HepG2 (cell line): ENCODE data around the gene NCKIPSD. TPM values are rescaled to one million over a fixed set of nuclear protein-coding genes. Genes with fewer than 3 reads are reported as not detected.
A peak's percentile ranks its signal among the peaks of the same experiment; 100 is the strongest.

Experiments
- CSRNP2 ChIP-seq: sonication (generic); formaldehyde crosslinking; conservative IDR thresholded peaks from 2 replicates; pipeline ENCODE4 v1.8.0; 2022; ENCODE audit warnings: low read depth, missing genetic modification reagents
- MTA3 ChIP-seq: sonication (generic); formaldehyde crosslinking; IDR thresholded peaks from 2 replicates; pipeline ENCODE4 v1.4.0; 2020; ENCODE audit warnings: missing genetic modification reagents
- REL ChIP-seq: sonication (generic); formaldehyde crosslinking; conservative IDR thresholded peaks from 2 replicates; pipeline ENCODE4 v1.8.0; 2022; ENCODE audit warnings: mild to moderate bottlenecking, missing genetic modification reagents, moderate library complexity
- TBP ChIP-seq: sonication (generic); formaldehyde crosslinking; IDR thresholded peaks from 2 replicates; pipeline ENCODE4 v1.5.0; 2020; ENCODE audit warnings: missing genetic modification reagents
- ZNF18 ChIP-seq: sonication (generic); formaldehyde crosslinking; IDR thresholded peaks from 2 replicates; pipeline ENCODE4 v1.8.0; 2022; ENCODE audit warnings: mild to moderate bottlenecking, missing genetic modification reagents; ENCODE audit not compliant: insufficient replicate concordance
- ZNF546 ChIP-seq: sonication (generic); formaldehyde crosslinking; conservative IDR thresholded peaks from 2 replicates; pipeline ENCODE4 v1.8.1; 2023; ENCODE audit warnings: mild to moderate bottlenecking, missing genetic modification reagents
- ZNF556 ChIP-seq: sonication (generic); formaldehyde crosslinking; IDR thresholded peaks from 2 replicates; pipeline ENCODE4 v1.4.0; 2020; ENCODE audit warnings: mild to moderate bottlenecking, missing genetic modification reagents, borderline replicate concordance
- polyA plus RNA-seq, 8 experiments: library from polyadenylated mRNA; depleted of rRNA in 3 of 8; stranded (reverse) in 7 of 8; unstranded in 1 of 8; fragments of >200 nt; fragmentation: Illumina TruSeq in 4 of 8; extraction: Trizol in 4 of 8; gene quantifications; 2 replicates each; pipeline versions ENCODE4 v1.2.1 to v1.2.3, GENCODE V29; 2011 to 2016; ENCODE audit warnings: low read depth in 4 of 8, missing spikeins in 1 of 8, mixed read lengths in 1 of 8; ENCODE audit not compliant: insufficient read depth in 1 of 8
- total RNA-seq, 5 experiments: library from RNA; depleted of rRNA; stranded (reverse); fragments of >200 nt; fragmentation: Illumina TruSeq; extraction: Trizol; gene quantifications; 2 replicates each; pipeline ENCODE4 v1.2.3, GENCODE V29; 2016; ENCODE audit warnings: low read depth in 1 of 5
- TF ChIP-seq, protein P1 (sequence below): sonication (generic); formaldehyde crosslinking; IDR thresholded peaks from 2 replicates; pipeline ENCODE4 v1.4.0; 2020; ENCODE audit warnings: missing genetic modification reagents, borderline replicate concordance
- TF ChIP-seq, protein P2 (sequence below): sonication (generic); formaldehyde crosslinking; IDR thresholded peaks from 2 replicates; pipeline ENCODE4 v1.4.0; 2020; ENCODE audit warnings: missing genetic modification reagents, borderline replicate concordance
- TF ChIP-seq, protein P3 (sequence below): sonication (generic); formaldehyde crosslinking; IDR thresholded peaks from 2 replicates; pipeline ENCODE4 v1.5.1; 2020; ENCODE audit warnings: missing genetic modification reagents, mild to moderate bottlenecking, borderline replicate concordance
- TF ChIP-seq, protein P4 (sequence below): sonication (generic); formaldehyde crosslinking; IDR thresholded peaks from 2 replicates; pipeline ENCODE4 v1.4.0; 2020; ENCODE audit warnings: missing genetic modification reagents

Gene NCKIPSD
- total and polyA plus RNA-seq, 2 of the 13 experiments (the other 11 are each of a cell fraction or from before 2014, with no cell fraction given), result 13.5 to 35.2 TPM

DNA sequence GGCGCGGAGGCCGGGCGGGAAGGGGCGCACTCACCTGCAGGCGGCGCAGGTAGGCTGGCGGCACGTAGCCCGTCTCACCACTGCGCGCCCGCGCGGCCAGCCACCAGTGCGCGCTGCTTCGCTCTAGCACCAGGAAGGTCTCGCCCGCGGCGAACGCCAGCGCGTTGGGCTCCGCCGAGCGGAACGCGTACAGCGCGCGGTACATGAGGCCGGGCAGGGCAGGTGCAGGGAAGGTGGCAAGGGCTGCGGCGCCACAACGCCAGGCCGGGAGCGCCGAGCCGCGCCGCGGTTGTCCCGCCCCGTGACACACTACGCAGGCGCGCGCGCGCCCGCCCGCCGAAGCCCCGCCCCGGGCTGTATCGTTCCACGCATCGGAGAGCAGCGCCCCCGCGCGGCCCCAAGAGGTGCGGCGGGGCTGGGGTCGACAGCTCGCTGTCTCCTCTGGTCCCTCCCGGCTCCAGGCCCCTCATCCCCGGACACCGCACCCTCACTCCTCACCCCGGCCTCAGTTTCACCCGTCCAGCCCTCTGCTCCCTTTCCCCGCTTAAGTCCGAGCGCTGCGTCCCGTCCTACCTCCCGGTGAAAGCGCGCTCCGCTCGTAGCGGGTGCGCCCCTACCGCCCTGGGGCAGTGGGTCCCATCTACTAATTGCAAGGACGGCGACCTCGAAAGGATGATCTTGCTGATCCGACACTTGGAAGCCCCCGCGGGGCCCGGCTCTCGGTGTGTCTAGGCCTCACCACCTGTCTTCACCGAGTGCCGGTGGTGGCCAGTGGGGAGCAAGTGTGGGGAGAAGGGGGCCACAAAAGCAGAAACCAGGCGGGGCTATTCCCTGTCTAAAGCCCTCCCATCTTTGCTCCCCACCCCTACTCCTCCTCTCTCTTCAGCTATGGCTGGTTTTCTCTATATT lies at the start of gene NCKIPSD (continued):
- no peak for TF ChIP-seq ZNF18
- TF ChIP-seq, protein P1, sequence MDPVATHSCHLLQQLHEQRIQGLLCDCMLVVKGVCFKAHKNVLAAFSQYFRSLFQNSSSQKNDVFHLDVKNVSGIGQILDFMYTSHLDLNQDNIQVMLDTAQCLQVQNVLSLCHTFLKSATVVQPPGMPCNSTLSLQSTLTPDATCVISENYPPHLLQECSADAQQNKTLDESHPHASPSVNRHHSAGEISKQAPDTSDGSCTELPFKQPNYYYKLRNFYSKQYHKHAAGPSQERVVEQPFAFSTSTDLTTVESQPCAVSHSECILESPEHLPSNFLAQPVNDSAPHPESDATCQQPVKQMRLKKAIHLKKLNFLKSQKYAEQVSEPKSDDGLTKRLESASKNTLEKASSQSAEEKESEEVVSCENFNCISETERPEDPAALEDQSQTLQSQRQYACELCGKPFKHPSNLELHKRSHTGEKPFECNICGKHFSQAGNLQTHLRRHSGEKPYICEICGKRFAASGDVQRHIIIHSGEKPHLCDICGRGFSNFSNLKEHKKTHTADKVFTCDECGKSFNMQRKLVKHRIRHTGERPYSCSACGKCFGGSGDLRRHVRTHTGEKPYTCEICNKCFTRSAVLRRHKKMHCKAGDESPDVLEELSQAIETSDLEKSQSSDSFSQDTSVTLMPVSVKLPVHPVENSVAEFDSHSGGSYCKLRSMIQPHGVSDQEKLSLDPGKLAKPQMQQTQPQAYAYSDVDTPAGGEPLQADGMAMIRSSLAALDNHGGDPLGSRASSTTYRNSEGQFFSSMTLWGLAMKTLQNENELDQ (CRISPR knock-in tag), result no peak
- peak; percentile 64; the same call in 1 of the 2 replicates for TF ChIP-seq ZNF546
- TF ChIP-seq TBP (CRISPR knock-in tag), result peak; percentile 91
- TF ChIP-seq, protein P2, sequence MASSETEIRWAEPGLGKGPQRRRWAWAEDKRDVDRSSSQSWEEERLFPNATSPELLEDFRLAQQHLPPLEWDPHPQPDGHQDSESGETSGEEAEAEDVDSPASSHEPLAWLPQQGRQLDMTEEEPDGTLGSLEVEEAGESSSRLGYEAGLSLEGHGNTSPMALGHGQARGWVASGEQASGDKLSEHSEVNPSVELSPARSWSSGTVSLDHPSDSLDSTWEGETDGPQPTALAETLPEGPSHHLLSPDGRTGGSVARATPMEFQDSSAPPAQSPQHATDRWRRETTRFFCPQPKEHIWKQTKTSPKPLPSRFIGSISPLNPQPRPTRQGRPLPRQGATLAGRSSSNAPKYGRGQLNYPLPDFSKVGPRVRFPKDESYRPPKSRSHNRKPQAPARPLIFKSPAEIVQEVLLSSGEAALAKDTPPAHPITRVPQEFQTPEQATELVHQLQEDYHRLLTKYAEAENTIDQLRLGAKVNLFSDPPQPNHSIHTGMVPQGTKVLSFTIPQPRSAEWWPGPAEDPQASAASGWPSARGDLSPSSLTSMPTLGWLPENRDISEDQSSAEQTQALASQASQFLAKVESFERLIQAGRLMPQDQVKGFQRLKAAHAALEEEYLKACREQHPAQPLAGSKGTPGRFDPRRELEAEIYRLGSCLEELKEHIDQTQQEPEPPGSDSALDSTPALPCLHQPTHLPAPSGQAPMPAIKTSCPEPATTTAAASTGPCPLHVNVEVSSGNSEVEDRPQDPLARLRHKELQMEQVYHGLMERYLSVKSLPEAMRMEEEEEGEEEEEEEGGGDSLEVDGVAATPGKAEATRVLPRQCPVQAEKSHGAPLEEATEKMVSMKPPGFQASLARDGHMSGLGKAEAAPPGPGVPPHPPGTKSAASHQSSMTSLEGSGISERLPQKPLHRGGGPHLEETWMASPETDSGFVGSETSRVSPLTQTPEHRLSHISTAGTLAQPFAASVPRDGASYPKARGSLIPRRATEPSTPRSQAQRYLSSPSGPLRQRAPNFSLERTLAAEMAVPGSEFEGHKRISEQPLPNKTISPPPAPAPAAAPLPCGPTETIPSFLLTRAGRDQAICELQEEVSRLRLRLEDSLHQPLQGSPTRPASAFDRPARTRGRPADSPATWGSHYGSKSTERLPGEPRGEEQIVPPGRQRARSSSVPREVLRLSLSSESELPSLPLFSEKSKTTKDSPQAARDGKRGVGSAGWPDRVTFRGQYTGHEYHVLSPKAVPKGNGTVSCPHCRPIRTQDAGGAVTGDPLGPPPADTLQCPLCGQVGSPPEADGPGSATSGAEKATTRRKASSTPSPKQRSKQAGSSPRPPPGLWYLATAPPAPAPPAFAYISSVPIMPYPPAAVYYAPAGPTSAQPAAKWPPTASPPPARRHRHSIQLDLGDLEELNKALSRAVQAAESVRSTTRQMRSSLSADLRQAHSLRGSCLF (CRISPR knock-in tag), result no peak
- TF ChIP-seq, protein P3, sequence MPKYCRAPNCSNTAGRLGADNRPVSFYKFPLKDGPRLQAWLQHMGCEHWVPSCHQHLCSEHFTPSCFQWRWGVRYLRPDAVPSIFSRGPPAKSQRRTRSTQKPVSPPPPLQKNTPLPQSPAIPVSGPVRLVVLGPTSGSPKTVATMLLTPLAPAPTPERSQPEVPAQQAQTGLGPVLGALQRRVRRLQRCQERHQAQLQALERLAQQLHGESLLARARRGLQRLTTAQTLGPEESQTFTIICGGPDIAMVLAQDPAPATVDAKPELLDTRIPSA (CRISPR knock-in tag), result peak; percentile 94
- peak; percentile 99 for TF ChIP-seq ZNF556 (CRISPR knock-in tag)
- TF ChIP-seq, protein P4, sequence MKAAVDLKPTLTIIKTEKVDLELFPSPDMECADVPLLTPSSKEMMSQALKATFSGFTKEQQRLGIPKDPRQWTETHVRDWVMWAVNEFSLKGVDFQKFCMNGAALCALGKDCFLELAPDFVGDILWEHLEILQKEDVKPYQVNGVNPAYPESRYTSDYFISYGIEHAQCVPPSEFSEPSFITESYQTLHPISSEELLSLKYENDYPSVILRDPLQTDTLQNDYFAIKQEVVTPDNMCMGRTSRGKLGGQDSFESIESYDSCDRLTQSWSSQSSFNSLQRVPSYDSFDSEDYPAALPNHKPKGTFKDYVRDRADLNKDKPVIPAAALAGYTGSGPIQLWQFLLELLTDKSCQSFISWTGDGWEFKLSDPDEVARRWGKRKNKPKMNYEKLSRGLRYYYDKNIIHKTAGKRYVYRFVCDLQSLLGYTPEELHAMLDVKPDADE (CRISPR knock-in tag), result no peak
- no peak for TF ChIP-seq REL (CRISPR knock-in tag)
- TF ChIP-seq MTA3 (CRISPR knock-in tag), result no peak
- no peak for TF ChIP-seq CSRNP2 (CRISPR knock-in tag)
